HG03135 (cell line): ENCODE data around the gene GUK1.

Experiments
- ATAC-seq: cut with Tn5 transposase; IDR thresholded peaks from one replicate; pipeline ENCODE4 v1.9.1; 2021; ENCODE audit warnings: mild to moderate bottlenecking, moderate library complexity; ENCODE audit not compliant: unreplicated experiment

Gene GUK1

DNA sequence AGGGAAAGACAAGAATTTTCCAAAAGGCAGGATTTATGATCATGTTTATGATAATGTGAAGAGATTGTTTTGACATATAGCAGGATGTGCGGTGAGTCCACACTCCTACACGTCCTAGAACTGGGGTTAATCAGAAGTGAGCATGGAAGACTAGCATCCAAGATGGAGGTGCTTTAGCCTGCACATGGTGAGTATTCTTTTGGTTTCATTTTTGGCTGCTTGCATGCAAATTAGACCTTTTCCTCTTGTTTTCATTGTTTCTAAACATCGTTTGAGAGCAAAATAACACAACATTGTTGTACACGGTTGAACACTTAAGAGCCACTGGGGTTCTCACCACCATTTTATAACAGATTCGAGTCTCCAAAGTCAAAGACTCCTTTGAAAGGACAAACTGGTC, 14.9 kb upstream of the GUK1 start:
- ATAC-seq, result no peak

GRCh38 chr1:228131766-228132165, 8.3 kb upstream of the GUK1 start:
- no peak for ATAC-seq

DNA sequence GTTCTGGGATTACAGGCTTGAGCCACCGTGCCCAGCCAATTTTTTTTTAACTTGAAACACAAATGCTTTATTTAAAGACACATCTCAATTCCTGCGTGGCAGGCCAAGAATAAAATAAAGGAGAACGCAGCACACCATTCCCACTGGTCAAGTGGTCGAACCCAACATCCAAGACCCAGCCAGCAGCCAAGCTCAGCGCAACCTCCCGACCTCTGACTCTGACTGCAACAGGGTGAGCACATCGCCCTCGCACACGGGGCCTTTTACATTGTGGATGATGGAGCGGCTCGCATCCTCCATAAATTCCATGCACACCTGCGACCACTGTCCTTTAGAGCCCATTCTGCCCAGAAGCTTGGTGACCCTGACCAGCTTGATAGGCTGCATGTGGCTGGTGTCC, 5.5 kb upstream of the GUK1 start:
- ATAC-seq, result no peak

DNA sequence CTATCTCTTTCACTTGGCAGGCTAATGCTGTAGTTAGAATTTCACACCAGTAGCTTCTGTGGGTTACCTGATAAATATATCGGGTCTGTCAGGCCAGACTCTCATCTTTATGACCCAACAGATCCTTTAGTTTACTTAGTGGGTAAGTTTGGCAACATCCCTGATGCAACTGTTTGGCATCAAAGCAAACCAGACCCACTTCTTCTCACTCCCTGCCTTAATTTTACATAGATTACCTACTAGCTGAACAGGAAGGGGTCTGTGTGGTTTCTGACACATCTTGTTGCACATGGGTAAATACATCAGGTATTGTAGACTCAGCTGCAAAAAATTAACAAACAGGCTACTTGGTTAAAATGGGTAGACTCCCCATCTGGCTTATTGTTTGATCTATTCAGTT, 3.2 kb upstream of the GUK1 start:
- ATAC-seq, result no peak

DNA sequence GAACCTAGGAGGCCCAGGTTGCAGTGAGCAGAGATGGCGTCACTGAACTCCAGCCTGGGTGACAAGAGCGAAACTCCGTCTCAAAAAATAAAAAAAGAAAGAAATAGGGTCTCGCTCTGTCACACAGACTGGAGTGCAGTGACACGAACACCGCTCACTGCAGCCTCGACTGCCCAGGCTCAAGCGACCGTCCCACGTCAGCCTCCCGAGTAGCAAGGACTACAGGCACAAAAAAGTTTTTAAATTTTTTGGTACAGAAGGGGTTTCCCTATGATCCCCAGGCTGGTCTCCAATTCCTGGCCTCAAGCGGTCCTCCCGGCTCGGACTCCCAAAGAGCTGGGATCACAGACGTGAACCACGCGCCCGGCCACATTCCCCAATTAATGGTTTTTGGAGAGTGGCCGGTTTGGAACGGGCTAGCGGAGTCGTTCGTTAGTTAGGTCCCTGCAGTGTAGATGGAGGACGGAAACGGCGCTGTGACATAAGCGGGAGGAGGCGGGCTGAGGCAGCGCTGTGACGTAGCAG, 611 bp upstream of the GUK1 start:
- no peak for ATAC-seq

DNA sequence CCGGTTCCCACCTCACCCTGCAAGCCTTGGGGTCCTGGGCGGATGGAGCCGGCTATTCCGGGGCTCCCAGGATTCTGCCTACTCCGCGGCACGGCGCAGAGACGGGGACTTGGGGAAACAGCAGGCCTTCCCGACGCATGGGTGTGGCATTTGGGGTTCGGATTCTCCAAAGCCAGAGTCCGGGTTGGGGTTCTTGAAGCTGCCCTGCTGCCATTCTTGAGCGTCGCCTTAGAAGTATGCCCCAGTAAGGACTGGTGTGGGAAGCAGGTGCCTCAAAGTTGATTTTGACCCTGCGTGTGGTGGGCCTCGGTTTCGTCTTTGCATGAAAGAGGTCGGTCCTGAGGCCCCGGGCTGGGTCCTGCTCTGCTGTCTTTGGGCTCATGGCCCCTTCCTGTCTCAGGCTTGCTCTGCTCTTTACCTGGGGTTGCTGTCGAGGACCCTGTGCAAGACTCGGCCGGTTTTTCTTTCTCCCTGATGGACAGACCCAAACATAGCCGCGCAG, 696 bp downstream of the GUK1 start:
- ATAC-seq, result no peak

GRCh38 chr1:228141226-228142044, 1.4 kb downstream of the GUK1 start:
- ATAC-seq, result no peak

- ATAC-seq, result no peak
These were observed 2.1 kb downstream of the GUK1 start for GRCh38 chr1:228142155-228142691.

GRCh38 chr1:228142701-228143136, 2.6 kb downstream of the GUK1 start:
- no peak for ATAC-seq

DNA sequence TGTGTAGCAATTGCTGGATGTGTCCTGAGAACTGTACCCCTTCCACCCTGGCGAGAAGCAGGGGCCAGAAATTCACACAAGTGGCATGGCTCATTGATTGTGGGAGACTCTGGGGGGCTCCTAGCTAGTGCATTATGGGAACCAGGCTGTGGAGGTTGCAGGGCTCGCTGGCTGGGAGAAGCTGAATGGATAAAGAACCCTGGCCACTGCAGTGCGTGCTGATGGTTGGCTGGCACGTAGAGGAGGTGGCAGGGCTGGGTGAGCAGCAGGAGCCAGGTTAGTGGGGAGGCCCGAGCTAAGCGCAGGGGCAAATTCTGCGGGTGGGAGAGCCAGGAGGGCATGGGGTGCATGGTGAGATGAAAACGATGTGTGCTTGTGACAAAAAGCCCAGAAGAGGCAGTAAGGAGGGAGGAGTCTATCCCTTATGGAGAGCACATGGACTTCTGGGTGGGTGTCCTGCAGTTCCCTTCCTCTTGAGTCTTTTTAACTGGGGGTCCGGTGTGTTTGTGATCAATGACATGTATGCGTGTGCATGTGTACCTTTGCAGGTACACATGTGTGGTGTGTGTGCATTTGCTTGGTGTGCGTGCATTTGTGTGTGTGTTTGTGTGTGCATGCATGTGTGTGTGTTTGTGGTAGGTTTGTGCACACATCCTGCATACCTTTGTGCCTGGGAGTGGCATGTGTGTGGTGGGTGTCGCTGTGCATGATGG, 3.6 kb downstream of the GUK1 start:
- ATAC-seq, result no peak

GRCh38 chr1:228144193-228144992, 4.3 kb downstream of the GUK1 start:
- ATAC-seq, result no peak

GRCh38 chr1:228144993-228145343, 4.9 kb downstream of the GUK1 start:
- ATAC-seq, result no peak

DNA sequence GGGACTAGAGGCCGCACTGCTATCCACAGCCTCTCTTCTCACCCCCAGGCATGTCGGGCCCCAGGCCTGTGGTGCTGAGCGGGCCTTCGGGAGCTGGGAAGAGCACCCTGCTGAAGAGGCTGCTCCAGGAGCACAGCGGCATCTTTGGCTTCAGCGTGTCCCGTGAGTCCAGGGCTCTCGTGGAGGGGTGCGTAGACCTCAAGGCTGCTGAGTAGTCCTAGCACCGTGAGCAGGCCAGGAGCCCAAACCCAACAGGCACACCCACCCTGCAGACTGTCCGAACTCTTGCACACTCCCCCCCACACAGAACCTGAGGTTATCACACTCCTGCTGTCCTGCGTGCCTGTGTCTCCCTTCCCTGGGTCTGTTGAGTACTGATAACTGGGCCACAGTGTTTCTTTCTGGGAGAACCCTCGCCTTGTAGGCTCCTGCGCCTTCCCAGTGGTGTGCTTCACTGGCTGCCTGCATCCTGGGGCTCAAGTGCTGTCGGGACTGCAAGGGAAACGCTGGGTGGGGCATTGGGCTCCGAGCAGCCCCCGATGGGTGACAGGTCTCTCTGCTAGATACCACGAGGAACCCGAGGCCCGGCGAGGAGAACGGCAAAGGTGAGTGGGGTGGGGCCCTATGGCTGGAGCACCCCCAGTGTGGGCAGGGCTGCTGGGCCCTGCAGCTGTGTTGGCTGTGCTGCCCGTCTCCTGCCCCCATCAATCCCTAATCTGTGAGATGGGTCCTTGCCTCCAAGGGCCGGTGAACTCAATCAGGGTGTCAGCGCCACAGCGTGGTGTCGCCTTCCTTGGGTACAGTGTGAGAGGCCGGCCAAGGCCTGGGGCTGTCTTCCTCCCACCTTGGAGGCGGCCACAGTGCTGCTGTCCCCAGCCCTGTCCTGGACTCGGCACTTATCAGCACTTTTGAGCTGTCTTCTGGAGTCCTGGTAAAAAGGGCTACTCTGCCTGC, 5.7 kb downstream of the GUK1 start:
- ATAC-seq, result no peak

DNA sequence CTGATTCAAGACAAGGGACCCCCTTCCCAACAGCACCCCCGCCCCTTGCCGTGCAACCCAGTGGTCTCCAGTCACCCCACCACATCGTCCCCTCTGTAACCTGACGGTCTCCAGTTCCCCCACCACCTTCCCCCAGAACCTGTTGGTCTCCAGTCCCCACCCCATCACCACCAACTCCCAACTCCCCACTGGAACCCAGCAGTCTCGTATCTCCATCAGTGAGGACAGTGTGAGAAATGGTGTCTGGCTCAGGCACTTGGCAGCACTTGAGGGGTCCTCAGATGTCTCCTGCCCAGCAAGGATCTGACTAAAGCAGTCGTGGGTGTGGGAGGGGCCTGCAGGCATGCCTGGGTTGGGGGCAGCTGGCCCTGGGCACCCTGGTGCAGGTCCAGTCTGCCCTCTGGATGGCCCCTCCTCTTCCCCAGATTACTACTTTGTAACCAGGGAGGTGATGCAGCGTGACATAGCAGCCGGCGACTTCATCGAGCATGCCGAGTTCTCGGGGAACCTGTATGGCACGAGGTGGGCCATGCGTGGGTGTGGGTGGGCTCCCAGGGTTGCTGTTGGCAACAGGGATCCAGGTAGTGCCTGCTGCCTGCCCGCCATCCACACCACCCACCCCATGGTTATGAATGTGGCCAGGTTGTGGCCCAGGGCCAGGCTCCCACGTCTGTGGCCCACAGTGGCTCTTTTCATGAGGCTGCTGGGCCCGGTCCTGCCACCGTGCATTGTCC, 6.5 kb downstream of the GUK1 start:
- no peak for ATAC-seq

GRCh38 chr1:228147151-228147693, 7.1 kb downstream of the GUK1 start:
- no peak for ATAC-seq

DNA sequence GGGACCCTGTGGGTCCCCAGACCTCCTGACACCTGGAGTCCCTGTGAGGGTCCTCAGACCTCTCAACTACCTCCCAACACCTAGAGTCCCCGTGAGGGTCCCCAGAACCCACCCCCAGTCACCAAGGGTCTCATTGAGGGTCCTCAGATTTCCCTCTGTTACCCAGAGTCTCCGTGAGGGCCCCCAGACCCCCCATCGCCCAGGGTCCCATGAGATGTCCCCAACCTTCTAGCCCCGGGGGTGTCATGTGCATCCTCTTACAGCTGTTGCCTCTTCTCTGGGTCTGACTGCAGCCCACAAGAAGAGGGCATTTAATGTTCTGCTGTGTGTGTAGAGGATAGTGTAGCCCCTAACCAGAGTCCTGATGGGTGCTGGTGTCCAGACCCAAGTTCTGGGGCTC, 7.7 kb downstream of the GUK1 start:
- no peak for ATAC-seq

DNA sequence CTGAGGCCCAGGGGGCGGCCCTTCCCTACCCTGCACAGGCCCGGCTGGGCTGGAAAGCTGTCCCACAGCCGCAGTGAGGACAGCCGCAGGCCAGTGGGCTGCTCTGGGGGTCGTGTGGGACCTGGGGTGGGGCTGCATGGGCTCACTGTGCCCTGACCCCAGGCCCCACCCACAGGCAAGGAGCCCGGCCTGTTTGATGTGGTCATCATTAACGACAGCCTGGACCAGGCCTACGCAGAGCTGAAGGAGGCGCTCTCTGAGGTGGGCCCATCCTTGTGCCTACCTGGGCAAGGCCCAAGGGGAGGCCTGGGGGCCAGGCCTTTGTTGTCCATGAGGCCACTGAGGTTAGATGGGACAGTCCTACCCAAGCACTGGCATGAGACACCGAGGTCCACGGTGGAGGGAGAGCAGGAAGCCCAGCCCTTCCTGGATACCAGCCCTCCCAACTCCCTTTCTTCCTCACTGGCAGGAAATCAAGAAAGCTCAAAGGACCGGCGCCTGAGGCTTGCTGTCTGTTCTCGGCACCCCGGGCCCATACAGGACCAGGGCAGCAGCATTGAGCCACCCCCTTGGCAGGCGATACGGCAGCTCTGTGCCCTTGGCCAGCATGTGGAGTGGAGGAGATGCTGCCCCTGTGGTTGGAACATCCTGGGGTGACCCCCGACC, 8.2 kb downstream of the GUK1 start:
- ATAC-seq, result no peak

DNA sequence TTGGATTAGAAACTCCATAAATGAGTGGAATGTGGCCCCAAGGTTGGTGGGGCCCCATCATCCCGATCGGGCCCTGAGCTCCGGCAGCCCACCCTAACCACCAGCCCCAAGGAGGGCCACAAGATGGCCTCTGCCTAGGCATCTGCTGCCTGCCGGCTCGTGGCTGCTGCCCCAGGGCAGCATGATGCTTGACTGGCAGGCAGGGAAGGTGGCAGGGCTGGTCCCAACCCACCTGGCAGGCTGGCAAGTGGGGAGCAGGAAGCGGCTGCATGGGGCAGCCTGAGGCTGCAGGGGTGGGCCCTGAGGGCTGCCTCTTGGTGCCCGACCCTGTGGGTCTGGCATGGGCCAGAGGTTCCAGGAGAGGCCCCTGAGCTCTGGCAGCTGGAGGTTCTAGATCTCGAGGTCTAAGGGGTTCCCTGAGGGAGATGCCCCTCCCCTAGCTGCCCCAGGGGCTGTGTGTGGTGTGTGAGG, 8.9 kb downstream of the GUK1 start:
- ATAC-seq, result no peak
